ENCODE data around the gene ST6GALNAC2. TPM values are rescaled to one million over a fixed set of nuclear protein-coding genes. Genes with fewer than 3 reads are reported as not detected.

ST6GALNAC2 gene
- total RNA-seq, 6 experiments from 2014 or later: 0.81 to 5.0 (median 2.3) TPM

GRCh38 chr17:76538941-76539570, 46.6 kb downstream of the ST6GALNAC2 start:
- DNase-seq (no peak), ATAC-seq (no peak)
- 93% methylated on average over 8 of the region's 9 CpGs for WGBS (ENCODE audit: insufficient coverage, low coverage, low lambda C conversion rate, missing lambda C conversion rate)
- H3K36me3 ChIP-seq: no peaks in the 10 kb centered on the region
- peaks cover 0 to 14% (median 3%) of the 10 kb centered on the region in 4 donors for H3K4me1 ChIP-seq
- no peak overlapping the region for H3K4me3 ChIP-seq
- H3K9me3 ChIP-seq: no peaks in the 10 kb centered on the region
- intact Hi-C loops (cut with DNase I): no loop called here
- H3K27ac ChIP-seq: no peak overlapping the region
- H3K27me3 ChIP-seq: no peaks in the 10 kb centered on the region
- TF ChIP-seq POLR2A (IDR thresholded peaks at IDR 0.05): no peak
- TF ChIP-seq, protein P1, sequence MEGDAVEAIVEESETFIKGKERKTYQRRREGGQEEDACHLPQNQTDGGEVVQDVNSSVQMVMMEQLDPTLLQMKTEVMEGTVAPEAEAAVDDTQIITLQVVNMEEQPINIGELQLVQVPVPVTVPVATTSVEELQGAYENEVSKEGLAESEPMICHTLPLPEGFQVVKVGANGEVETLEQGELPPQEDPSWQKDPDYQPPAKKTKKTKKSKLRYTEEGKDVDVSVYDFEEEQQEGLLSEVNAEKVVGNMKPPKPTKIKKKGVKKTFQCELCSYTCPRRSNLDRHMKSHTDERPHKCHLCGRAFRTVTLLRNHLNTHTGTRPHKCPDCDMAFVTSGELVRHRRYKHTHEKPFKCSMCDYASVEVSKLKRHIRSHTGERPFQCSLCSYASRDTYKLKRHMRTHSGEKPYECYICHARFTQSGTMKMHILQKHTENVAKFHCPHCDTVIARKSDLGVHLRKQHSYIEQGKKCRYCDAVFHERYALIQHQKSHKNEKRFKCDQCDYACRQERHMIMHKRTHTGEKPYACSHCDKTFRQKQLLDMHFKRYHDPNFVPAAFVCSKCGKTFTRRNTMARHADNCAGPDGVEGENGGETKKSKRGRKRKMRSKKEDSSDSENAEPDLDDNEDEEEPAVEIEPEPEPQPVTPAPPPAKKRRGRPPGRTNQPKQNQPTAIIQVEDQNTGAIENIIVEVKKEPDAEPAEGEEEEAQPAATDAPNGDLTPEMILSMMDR (IDR thresholded peaks at IDR 0.05): no peak

DNA sequence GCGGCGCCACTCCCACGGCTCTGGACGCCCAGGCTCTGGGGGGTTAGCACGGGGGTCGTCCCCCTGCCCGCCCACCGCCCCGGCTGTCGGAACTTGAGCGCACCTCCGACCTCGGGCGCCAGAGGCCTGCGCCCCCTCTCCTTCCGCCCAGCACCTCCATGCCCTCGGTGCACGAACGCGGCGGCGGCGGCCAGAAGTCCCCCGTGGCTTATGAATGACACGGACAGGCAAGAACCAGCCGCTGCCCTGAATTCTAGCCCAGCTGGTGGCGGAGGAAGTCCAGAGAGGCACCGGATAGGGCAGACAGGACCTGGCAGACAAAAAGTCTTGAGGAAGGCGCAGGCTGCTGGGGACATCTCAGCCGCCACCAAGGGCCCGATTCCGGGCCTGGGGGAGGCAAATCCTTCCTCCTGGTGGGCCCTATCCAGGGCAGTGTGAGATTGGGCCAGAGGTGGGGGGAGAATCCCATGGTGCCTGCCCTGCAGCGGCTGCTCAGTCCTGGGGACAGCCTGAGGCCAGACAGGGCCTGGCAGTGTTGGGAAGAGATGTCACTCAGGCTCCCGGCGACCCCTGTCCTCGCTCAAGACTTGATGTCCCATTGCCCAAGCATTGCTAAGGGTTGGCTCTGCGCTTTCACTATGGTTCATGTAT, 47.3 kb downstream of the ST6GALNAC2 start:
- DNase-seq (peak in 1 of 3 donors; percentile 52), ATAC-seq (no peak)
- H3K27me3 ChIP-seq: no peaks in the 10 kb centered on the region
- peaks cover 0 to 14% (median 3%) of the 10 kb centered on the region in 4 donors for H3K4me1 ChIP-seq
- no peak overlapping the region for H3K27ac ChIP-seq
- TF ChIP-seq POLR2A (IDR thresholded peaks at IDR 0.05): no peak
- TF ChIP-seq, protein P1 (IDR thresholded peaks at IDR 0.05): no peak
- H3K36me3 ChIP-seq: no peaks in the 10 kb centered on the region
- intact Hi-C loops (cut with DNase I): no loop called here
- WGBS (ENCODE audit: insufficient coverage, low coverage, low lambda C conversion rate, missing lambda C conversion rate): 74% methylated on average over 4 of the region's 37 CpGs
- no peaks in the 10 kb centered on the region for H3K9me3 ChIP-seq
- peak overlapping the region in 2 of 3 donors; percentile 16 to 37 for H3K4me3 ChIP-seq

DNA sequence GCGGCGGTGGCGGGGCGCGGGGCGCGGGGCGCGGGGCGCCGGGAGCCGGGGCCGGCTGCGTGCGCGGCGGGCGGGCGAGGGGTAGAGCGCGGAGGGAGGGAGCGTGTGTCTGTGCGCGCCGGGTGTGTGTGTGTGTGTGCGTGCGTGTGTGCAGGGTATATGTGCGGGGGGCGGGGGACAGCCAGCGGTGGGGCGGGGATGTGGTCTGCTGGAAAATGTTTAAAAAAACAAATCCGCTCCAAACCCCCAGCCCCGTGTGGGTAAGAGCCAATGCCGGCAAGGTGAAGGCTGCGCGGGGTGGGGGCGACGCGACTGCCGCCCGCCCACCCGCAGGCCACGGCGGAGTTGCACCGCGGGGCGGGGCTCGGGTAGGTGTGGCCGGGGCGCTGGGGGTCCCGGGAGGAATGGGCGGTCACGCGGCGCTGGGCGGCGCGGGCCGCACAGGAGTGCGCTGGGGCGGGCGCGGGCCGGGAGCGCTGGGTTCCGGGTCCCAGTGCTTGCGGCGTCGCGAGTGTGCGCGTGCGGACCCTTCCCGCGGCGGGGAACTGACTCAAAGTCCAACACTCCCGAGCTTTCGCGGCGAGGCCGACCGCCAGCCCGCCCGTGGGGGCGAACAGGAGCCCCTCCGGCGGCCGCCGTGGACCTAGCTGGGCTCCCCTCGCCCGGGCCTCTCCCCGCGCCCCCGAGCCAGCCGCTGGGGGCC, 47.9 kb downstream of the ST6GALNAC2 start, which contains the start of gene CYGB:
TSS of gene CYGB (minus strand) at position 132 of the 703 bp plus-strand sequence. CDS start 167 bp downstream, outside the sequence.
- no peaks in the 10 kb centered on the region for H3K36me3 ChIP-seq
- TF ChIP-seq, protein P1 (IDR thresholded peaks at IDR 0.05): no peak
- no peak for TF ChIP-seq POLR2A (IDR thresholded peaks at IDR 0.05)
- ATAC-seq (no peak), DNase-seq (no peak)
- peaks cover 0 to 14% (median 3%) of the 10 kb centered on the region in 4 donors for H3K4me1 ChIP-seq
- no peak within 1 kb of the TSS for H3K27ac ChIP-seq
- 0% methylated on average over 1 of the region's 95 CpGs for WGBS (ENCODE audit: insufficient coverage, low coverage, low lambda C conversion rate, missing lambda C conversion rate)
- H3K9me3 ChIP-seq: no peaks in the 10 kb centered on the region
- no peaks in the 10 kb centered on the region for H3K27me3 ChIP-seq
- intact Hi-C loops (cut with DNase I): no loop called here
- H3K4me3 ChIP-seq: peak within 1 kb of the TSS; percentile 7 to 37 (median 16)

DNA sequence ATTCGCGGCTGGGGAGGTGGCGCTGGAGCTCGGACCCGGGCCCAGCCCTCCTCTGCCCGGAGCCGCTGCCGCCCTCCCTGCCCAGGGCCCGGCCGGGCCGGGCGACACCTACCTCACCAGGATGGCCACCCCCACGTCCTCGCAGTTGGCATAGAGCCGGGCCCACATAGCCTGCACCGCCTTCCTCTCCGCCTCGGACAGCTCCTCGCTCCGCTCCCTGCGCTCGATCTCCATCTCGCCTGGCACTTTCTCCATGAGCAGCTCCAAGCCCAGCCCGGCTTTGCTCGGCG, 48.4 kb downstream of the ST6GALNAC2 start:
- intact Hi-C loops (cut with DNase I): no loop called here
- H3K27ac ChIP-seq: no peak overlapping the region

More for the DNA sequence above, 48.4 kb downstream of the ST6GALNAC2 start:
- no CpG with 5 or more reads among the region's 26 CpGs for WGBS (ENCODE audit: insufficient coverage, low coverage, low lambda C conversion rate, missing lambda C conversion rate)
- no peak for DNase-seq
- Histone ChIP-seq H3K9me3 (no peaks in the 10 kb centered on the region), H3K4me1 (peaks cover 0 to 14% (median 3%) of the 10 kb centered on the region in 4 donors), H3K36me3 (no peaks in the 10 kb centered on the region), H3K27me3 (no peaks in the 10 kb centered on the region), H3K4me3 (peak overlapping the region in 1 of 3 donors; percentile 2)
- no peak for ATAC-seq
- TF ChIP-seq, protein P1 (IDR thresholded peaks at IDR 0.05): no peak
- no peak for TF ChIP-seq POLR2A (IDR thresholded peaks at IDR 0.05)
